ENCODE data around the gene TBC1D24.
A peak's percentile ranks its signal among the peaks of the same experiment; 100 is the strongest.

The TBC1D24 gene

DNA sequence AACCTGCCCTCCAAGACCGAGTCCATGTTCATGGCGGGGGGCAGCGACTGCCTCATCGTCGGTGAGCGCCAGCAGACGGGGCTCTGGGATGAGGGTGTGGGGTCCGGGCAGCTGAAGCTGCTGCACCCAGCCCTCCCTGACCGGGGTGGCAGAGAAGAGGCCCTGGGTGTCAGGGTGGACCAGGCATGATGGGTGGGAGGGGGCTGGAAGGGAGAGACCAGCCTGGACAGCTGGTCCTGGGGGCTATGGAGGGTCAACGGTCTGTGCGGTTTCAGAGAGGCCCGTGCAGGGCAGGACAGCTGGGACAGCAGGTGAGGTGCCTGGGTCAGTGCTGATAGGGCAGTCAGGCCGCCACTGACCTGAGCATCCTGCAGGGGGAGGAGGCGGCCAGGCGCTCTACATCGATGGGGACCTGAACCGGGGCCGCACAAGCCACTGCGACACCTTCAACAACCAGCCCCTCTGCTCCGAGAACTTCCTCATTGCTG lies 25.5 kb downstream of the TBC1D24 start:
- no peak for DNase-seq

DNA sequence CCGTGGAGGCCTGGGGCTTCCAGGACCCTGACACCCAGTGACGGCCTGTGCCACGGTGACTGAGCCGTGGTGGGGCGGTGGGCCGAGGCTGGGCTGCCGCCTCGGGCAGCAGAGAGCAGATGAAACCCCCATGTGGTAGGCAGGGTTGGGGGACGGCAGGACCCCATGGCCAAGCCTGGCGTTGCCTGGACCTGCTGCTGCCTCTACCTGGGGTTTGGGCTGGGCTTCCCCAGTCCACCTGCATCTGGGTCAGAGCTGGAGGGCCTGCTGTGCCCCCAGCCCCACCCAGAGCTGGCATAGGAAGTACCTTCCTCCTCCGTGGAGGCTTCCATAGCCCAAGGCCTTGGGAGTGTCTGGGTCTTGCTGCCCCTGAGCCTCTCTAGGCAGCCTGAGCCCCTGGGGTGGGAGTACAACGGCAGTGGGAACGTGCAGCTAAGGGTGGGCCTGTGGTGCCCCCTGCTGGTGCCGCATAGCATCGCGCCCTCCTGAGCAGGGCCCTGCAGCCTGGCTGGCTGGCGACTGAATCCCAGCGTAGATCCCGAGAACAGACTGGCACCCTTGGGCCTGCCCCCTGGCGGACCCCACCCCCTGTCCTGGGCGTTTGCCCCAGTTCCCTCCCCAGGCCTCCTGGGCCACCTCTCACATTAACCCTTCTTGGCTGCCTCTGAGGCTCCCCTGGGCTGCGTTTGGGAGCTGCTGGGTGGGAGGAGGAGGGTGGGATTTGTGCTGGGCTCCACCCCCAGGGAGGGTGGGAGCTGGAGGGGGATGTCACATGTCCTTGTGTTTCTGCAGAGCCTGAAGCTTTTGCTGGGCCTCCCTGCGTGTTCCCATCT lies 26.2 kb downstream of the TBC1D24 start:
- DNase-seq = peak; percentile 84 to 85

DNA sequence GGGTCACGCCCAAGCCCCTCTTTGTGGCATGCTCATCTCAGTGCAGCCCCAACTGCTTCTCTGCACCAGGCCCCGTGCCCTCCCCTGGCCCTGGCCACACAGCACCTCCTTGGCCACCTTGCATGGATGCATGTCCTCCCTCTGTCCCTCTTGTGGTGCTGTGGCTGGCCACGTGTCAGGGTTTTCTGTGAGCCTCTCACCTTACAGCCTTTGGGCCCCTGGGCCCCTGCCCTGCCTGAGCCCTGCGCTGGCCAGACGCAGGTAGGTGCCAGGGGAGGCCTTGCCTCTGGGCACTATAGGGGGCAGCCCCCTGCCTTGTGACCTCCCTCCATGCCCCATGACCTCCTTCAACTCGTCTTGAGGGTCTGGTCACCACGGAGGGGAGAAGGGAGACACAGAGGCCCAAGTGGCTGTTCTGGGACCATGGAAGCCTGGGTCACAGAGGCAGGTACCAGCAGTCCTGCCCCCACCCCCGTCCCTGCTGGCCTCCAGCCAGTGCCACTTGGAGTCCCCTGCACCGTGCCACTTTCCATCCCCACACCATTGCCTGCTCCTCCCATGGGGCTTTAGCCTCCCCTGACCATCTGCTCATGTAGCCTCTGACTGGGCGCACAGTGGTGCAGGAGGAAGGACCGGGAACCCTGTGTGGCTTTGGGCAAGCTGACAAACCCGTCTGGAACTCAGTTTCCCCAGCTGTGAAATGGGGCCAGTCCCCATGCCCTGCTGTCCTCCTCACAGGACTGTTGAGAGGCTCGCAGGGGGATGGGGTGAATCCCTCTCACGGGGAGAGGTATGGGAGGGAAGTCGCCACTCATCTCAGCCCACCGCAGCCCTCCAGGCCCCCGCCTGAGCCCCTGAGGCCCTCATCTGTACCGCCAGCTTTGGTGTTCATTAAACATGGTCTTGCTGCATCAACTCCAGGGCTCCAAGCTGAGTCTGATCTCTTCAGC lies 27.3 kb downstream of the TBC1D24 start:
- no peak for DNase-seq

DNA sequence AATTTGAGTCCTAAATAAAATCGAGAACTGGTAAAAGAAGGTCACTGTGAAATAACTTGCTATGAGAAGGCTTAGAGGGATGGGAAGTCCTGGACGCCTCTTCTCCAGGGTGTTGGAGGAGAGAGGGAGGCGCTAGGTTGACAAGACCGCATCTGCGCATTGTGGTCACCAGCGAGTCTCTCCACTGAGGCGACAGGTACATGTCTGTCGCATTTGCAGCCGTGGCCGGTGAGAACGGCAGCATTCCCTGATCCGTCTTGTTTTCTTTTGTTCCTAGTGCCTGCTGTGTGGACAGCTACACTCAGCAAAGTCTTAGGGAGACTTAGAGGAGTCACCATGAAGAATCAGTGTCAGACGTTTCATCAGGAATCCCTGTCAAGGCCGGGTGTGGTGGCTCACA lies 30.8 kb downstream of the TBC1D24 start:
- DNase-seq = no peak

DNA sequence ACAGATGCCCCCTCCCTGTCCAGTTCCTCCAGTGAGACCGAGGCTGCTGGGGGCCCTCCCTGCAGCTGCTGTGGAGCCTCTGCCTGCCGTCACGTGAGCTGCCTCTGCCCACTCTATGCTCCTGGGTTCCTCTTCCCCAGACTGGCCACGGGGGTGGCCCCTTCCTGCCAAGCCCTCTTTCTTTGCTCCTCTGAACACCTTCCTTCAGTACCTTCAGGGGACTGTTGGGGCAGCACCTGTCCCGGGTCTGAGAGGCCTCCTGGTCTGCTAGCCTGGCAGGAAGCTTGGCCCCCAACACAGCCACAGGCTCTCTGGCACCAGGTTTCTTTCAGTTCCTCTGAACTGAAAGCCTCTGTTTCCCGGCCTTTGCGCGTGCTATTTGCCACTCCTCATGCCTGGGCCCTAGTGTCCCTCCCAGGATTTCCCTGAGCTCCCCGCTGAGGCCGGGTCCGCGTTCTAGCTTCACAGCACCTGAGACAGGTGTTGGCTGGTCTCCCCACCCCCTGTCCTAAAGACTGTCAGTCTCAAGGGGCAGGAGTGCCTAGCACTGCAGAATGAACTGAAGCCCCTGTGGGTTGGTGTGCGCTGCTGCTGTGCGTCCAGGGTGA lies 32.2 kb downstream of the TBC1D24 start:
- DNase-seq = no peak

DNA sequence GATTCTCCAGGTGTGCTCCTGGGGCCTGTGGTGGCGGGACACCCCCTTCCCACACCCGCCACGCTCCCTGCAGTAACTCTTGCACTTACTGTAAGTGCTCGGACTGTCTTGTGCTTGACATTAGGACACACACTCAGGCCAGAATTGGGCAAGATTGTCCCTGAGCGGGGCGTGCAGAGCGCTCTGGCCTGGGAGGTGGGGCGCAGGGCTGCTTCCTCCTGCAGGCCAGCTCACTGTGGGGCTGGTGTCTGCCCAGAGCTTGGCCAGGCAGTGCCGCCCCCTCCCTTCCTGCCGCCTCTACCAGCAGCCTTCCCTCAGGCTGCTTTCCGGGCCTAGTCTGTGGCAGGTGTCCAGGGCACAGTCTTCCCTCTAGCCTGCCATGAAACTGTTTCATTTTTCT lies 32.7 kb downstream of the TBC1D24 start:
- DNase-seq = no peak

DNA sequence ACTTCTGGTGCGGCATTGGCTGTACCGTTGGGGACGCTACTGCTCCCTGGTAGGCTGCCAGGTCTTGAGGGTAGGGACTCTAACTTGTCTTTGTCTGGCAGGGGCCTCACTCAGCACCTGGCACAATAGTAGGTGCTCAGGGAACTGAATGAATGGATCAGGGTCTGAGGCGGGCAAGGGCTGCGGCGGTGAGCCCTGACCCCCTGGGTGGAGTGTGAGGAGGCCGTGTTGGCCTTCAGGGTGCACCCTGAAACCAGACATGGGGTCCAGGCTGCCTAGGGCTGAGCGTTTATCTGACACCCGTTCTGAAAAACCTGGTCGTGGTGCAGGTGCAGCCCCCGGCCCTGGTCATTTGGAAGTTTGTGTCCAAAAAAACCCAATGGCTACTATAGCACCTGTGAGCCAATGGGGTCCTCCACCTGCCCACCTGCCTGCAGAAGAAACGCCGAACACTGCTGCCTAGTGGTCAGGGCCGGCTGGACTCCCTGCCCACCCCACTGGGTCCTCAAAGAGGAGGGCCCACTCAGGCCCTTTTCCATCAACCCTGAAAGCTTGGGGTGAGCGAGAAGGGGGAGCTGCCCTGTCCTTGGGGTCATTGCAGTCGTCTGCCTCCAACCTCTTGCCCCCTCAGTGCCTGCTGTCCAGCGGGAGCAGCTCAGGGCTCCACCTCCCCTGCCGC lies 33.9 kb downstream of the TBC1D24 start:
- DNase-seq = no peak

DNA sequence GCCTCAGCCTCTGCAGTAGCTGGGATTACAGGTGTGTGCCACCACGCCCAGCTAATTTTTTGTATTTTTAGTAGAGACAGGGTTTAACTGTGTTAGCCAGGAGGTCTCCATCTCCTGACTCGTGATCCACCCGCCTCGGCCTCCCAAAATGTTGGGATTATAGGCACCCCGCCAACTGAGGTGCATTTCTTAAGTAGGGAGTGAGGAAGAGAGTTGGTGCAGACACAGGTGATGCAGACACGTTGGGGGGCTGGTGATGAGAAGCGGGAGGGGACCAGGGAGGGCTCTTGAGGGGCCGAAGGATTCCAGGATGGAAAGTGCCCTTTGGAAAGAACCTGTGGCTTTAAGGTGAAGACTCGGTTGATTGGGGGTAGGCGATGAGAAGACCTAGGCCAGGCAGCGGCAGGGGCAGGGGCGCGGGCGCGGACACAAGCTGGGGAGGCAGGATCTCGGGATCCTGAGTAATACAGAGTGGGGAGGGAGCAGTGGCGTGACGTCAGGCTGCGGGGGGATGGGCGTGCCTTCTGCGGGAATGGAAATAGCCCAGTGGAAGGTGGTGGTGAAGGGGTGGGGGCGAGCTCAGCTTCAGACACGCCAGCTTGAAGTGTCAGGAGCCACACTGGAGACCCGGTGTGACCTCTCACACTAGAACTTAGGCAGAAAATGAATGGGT lies 36.3 kb downstream of the TBC1D24 start:
- DNase-seq = no peak

DNA sequence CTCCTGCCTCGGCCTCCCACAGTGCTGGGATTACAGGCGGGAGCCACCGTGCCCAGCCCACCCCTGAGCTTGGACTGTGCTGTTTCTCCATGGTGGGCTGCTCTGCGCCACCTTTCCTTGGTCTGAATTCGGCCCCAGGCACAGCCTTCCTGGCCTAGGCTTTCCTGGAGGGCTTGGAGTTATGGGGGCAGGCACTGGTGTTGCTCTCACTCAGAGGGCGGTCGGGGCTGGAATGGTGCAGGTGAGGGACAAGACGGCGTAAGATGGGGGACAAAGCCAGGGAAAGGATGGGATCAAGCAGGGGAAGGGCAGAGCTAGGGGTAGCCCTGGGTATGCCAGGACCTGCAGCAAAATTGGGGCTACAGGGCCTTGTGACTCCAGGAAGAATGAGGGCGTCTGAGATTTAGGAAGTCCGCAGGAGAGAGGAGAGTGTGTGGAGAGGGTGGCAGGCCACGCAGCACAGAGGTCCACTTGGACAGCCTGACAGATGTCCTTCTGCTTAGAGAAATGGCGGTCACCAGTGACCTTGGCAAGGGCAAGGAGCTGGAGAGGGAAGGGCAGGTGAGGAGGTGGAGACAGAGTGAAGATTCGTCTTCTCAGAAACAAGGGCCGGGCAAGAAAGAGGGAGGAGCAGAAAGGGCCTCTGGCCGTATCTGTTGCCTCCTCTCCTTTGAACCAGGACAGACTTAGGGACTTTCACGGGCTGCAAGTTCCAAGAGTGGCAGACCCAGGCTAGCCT lies 37.2 kb downstream of the TBC1D24 start:
- DNase-seq = no peak

DNA sequence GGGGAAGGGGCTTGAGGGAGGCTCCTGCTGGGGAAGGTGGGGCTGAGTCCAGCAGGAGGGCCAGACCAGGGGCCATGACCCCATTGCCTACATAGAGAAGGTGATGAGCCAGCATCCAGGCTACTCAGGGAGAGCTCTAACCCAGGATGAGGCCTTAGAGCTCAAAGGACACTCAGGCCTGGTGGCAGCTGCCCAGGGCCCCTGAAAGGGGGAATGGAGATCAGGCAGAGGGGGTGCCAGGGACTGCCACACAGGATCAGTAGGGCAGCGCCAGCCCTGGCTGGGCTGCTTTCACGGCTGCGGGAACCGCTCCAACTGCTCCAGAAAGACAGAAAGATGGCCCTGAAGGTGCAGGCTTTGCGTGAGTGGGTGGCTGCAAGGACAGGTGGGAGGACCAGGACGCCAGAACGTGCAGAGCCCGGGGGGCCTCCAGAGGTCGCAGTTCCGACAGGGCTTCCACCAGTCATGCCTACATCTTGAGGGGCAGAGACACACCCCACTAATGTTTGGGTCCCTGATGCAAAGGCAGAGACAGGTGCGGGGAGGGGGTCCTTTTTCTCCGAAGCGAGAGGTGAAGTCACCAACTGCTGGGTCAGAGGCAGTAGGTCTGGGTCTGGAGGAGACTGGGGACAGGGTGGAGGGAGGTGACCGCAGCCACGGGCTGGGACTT lies 37.9 kb downstream of the TBC1D24 start:
- DNase-seq = peak in 1 of 2 experiments; percentile 18

DNA sequence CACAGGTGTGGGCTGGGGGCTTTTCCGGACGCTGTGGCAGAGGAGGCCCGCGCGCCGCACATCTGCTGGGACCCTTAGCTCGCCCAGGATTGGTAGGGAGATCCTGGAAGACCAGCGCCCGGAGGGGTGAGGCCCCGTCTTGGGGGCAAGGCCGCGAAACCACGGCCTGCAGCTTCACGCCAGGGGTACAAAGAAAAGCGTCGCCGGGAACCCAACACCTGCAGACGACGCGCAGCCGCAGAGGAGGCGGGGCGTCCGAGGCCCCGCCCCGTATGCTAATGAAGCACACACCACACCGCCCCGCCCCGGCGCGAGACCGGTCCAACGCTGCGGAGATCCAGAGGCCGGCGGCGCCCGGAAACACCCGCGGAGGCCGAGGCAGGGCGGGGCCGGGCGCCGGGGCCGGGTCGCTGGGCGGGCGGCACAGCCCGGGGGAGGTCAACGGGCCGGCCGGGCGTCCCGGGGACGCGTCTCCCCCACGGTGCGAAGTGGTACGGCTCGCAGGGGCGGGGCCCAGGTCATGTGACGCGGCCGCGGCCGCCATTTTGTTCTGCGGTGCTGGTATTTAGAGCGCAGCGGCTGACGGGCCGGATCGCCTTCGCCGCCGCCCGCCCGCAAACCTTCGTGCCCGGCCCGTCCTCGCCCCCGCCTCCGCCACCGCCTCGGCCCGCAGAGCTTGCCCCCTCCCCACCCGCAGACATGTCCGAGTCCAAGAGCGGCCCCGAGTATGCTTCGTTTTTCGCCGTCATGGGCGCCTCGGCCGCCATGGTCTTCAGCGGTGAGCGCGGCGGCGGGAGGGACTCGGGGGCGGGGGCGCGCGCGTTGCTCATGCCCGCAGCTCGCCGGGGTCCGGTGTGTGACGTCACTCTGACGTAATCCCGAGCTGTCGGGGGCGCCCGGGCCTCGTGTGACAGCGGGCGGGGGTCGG lies 38.7 kb downstream of the TBC1D24 start, which contains the start of gene ATP6V0C:
Gene ATP6V0C, plus strand, starts transcription at position 548 of the 928 bp plus-strand sequence. Its CDS starts 152 bp downstream, at position 700.
- peak; percentile 89 to 92 for DNase-seq

DNA sequence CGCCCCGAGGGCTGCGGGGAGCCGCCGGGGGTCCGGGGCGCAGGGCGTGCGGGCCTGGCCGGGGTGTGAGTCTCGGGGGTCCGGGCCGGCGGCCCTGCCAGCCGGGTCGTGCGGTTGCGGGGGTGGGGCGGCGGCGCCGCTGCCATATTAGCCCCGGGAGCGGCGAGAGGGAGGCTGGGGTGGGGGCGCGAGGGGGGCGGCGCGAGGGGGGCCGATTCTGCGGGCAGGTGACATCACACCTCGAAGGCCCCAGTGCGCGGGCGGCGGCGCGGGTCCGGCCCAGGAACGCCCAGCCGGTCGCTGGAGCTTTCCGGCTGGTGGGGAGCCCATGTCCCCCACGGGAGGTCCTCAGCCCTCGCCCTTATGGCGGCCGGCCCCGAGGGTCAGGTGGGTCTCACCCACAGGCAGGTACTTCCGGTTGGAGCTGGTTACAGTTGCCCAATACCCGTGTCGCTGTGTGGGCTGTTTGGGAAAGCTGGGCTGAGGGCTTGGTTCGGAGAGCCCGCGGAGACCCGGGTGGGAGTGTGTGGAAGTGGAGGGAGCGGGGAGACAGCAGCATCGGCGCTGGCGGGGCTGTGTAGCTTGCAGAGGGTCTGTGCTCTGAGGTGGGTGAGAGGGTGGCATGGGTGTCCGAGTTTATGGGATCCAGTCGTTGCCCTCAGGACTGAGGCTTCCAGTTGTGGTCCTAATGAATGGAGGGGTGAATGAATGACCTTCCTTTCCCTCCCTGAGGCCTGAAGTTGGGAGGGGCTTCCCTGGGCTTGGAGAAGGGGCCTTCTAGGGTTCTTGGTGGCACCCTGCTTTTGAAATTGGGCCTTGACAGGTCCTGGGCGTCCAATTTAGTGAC lies 39.6 kb downstream of the TBC1D24 start:
- DNase-seq = peak; percentile 27 to 37

DNA sequence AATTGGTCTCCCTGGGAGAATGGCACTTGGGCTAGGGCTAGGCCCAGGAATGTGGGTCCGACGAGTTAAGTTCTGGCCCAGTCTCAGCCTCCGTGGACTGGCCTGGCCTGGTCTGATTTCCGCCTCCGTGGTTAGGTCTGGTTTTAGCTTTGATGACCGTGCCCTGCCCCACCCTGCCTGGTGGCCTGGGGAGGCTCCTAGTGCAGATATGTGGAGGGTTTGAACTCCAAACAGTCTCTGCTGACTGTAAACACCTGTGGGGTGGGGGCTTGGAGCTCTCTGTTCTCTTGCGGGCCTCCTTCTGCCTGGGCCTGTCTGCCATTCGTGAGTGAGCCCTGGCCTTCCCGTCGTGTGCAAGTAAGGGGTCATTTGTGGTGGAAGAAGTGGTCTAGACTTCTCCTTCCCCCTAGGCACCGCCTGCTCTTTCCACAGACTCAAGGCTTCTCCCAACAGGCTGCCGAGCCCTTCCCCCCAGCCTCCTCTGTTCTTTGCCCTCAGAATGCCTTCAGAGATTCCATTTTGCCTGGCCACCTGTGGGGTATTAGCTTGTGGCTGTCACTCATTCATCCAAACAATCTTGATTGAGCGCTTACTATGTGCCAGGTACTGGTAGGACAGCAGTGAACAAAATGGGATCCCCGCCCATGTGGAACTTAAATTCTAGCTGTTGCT lies 40.4 kb downstream of the TBC1D24 start:
- DNase-seq = no peak

DNA sequence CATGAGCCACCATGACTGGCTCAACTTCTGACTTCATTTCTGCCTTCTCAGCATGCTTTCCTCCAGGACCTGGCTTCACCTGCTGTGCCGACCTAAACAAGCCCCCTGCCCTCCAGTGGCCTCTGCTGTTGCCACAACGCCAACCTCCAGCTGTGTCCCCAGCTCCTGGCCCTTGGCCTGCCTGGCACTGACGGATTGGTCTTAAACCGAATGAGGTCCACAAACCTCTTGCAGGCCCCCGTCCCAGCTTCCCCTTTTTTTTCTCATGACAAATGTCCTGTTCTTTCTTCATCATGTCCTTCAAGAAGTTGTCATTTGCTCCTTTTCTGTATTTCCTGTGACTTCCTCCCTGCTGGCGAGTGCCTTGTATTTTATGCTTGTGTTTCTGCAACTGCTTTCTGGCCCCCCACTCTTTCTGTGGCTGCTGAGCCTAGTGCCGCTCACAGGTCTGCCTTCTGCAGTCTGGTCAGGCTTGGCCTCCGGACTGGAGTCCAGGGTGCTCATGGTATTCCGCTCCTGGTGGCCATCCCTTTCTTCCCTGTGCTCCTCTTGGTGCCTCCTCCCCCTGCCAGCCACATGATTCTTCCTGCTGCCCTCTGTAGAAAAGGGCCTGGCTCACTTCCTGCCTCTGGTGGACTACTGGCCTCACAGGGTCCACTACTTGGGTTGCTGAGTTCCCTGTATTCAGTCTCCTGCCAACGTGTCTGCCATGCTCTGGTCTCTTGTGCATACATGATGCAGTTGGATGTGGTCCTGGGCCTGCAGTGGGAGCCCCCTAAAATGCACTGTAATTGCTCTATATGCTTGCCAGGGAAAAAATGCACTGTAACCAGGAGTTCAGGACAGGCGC lies 41.7 kb downstream of the TBC1D24 start:
- DNase-seq = no peak

DNA sequence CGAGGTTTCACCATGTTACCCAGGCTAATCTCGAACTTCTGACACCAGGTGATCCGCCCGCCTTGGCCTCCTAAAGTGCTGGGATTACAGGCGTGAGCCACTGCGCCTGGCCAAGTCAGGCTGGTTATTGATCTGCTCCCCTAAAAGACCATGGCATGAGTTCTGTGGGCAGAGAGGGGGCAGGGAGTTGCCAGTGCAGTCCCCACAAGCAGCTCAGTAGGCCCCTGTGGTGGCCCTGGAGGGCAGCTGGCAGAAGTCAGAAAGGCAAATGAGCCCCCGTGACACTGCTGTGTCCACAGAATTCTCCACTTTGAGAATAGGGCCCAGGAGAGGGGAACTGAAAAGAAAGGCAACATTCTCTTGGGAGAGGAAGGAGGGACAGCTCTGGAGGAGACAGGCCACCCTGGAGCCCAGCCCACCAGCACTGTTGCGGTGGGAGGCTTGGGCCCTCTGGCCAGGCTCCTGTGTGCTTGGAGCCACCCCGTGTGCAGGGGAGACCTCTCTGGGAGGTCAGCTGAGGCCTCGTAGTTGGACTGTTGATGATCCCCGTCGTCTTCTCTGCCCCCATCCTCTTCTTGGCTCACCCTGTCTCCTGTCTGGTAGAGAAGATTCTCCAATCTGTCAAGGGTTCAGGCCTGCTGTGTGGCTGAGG lies 43.2 kb downstream of the TBC1D24 start:
- DNase-seq = no peak

All from activated CD4-positive, alpha-beta T cell treated with anti-CD3 and anti-CD28 coated beads, Interleukin-2, amount 50 U/mL, for 48 hours (primary cell).